HG03159 (cell line): ENCODE results near the gene OLFML2A.
"Not testable (repeated sequence)": the region's sequence is repeated elsewhere in the genome, so short reads cannot be mapped to it uniquely, and the experiment has no call there.

ENCODE experiments used
- ATAC-seq: cut with Tn5 transposase; IDR thresholded peaks from one replicate; pipeline ENCODE4 v1.9.1; 2021; ENCODE audit warnings: mild to moderate bottlenecking, moderate library complexity; ENCODE audit not compliant: unreplicated experiment

Gene OLFML2A

DNA sequence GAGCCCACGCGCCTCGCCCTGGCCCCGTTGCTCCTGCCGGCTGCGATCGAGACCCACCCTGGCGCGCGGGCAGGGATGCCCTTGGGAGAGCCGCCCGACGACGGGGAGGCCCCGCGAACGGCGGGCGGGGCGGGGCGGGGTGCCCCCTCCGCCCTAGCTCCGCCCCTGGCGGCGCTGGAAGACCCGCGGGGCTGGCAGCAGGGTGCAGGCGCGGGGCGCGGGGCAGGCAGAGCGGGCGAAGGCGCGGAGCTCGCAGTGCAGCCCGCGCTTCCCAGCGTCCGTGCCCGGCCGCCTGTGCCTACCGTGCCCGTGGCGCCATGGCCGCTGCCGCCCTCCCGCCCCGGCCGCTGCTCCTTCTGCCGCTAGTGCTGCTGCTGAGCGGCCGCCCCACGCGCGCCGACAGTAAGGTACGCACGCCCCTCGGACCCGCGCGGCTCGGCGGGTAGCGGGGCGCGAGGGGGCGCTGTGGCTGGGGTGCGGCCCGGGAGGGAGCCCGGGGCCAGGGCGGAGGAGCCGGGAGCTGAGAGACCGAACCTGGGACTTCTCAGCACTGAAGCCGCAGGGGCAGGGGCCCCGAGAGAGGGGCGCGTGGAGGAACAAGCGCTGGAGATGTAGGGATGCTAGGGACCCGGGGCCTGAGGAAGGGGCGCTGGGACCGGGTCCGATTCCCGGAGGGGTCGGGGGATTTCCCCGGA, at the start of gene OLFML2A:
OLFML2A (plus strand) TSS at position 180 of the 695 bp plus-strand sequence; CDS start at position 318, 138 bp downstream.
- no peak for ATAC-seq

- ATAC-seq, result no peak
Observed at GRCh38 chr9:124730772-124731171, 46.2 kb upstream of the OLFML2A start.

GRCh38 chr9:124733964-124734740, 42.8 kb upstream of the OLFML2A start:
- no peak for ATAC-seq

- ATAC-seq, result not testable (repeated sequence)
Observed at GRCh38 chr9:124734741-124735083, 42.2 kb upstream of the OLFML2A start.

- no peak for ATAC-seq
Observed at GRCh38 chr9:124735121-124735520, 41.8 kb upstream of the OLFML2A start.

DNA sequence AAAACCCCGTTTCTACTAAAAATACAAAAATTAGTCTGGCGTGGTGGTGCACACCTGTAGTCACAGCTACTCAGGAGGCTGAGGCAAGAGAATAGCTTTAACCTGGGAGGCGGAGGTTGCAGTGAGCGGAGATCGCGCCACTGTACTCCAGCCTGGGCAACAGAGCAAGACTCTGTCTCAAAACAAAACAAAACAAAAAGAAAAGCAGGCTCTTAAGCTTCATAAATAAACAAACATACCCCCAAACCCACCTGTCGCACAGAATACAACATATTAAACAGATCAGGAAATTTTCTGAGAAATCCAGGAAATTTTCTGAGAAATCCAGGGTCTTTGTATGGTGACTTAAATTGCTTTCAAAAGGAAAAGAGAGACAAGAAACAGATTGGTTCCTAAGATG, 38.9 kb upstream of the OLFML2A start:
- ATAC-seq, result not testable (repeated sequence)

- ATAC-seq, result no peak
Observed at GRCh38 chr9:124739360-124739759, 37.6 kb upstream of the OLFML2A start.

GRCh38 chr9:124741149-124741548, 35.8 kb upstream of the OLFML2A start:
- no peak for ATAC-seq

GRCh38 chr9:124741662-124742061, 35.3 kb upstream of the OLFML2A start:
- ATAC-seq, result no peak

- ATAC-seq, result no peak
Observed at GRCh38 chr9:124742940-124743339, 34.0 kb upstream of the OLFML2A start.

DNA sequence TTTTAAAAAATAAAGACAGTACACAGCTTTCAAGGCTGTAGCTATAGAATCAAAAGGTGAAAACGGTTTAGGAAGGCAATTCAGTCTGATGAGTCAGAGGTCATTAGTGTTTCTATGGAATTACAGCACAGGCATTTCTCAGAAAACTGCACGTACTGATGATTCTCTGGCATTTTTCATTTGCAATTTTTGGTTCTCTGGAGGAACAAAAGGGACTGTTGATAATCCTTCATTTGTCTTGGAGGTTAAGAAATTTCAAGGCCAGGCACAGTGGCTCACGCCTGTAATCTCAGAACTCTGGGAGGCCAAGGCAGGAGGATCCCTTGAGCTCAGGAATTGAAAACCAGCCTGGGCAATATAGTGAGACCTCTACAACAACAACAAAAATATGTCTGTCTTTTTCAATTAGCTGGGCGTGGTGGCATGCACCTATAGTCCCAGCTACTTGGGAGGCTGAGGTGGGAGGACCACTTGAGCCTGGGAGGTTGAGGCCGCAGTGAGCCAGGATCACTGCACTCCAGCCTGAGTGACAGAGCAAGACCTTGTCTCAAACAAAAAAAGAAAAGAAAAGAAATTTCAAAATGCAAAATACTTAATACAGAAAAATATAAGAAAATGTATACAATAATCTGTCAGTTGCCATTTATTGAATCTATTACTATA, 33.1 kb upstream of the OLFML2A start:
- ATAC-seq, result no peak

- ATAC-seq, result no peak
Observed at GRCh38 chr9:124747065-124747464, 29.9 kb upstream of the OLFML2A start.

DNA sequence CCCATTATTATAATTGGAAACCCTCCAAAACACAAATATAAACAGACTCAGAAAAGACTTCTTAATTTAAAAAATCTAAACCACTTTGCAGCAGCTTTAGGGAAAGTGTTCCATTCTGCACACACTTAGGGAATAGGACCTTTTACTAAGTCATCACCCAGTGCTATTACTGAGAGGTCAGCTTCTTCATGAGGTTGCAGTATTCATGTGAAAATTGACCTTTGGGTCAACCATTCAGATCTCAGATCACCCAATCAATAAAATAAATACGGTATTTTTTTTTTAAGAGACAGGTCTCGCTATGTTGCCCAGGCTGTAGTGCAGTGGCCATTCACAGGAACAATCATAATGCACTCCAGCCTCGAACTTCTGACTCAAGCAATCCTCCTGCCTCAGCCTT, 27.6 kb upstream of the OLFML2A start:
- no peak for ATAC-seq

DNA sequence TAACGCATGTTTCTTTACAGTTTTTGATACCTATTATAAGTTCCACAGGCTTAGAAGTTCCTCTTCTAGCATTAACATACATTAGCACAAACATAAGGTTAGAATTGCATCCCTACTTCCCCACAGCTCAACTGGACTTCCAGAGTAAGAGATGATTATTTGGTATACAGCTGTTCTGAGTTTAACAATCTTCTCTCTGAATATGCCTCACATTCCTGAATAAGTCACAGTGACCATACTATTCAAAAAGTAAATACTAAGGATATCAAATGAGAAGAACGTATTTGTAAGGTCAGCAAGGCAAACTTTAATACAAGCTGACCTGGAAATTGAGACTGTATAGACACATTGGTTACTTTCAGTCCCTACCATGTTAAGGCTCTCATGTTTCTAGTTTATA, 27.2 kb upstream of the OLFML2A start:
- no peak for ATAC-seq

GRCh38 chr9:124752967-124753366, 24.0 kb upstream of the OLFML2A start:
- no peak for ATAC-seq

DNA sequence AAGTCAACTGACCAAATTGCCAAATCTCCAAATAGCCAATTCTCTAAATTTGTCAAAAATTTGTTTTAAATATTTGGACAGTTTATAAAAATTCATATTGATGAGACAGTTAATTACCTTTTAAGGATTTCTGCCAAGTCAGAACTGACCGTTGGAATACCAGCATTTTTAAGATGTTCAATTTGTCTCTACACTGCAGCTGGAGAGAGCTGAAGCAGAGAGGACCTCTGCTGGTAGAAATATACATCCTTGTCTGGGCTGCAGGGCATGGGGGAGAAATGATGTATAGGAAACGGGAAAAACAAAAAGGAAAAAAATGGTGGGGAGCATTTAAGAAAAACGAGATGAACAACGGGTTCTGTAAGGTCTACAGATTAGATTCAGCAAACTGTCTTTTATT, 22.6 kb upstream of the OLFML2A start:
- ATAC-seq, result no peak

GRCh38 chr9:124755061-124755460, 21.9 kb upstream of the OLFML2A start:
- ATAC-seq, result no peak

DNA sequence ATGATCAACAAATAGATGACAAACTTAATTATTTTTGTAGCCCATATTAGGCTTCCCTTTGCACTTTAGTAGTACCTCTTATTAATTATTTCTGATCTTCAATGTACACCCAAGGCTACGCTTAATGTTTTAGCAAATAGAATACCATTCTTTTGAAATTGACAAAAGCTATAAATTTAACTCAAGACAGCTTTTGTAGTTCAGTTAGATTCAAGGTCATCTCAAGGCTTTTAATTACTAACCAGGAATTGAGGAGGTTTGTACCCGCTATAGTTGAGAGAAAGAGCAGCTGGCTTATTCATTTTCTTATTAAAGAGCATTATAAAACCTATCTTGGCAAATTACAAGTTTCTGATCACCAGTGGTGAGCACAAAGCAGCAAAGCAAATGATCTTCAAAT, 20.9 kb upstream of the OLFML2A start:
- ATAC-seq, result no peak

DNA sequence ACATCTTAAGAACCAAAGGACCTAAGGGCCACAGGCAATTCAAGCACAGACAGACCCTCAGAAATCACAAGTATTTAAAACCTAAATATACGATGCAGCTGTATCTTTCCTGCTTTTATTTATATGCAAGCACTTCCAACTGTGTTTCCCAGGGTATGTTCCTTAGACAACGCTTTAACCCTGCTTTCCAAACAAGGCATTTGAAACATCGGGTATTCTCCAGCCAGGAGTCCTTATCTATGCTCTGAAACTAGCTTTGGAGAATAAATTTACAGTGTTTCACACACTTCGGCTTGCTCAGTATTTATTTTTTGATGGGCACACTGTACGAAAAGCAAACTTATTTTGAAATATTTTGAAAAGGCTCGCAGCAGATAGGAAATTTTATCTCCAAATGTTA, 19.3 kb upstream of the OLFML2A start:
- no peak for ATAC-seq

DNA sequence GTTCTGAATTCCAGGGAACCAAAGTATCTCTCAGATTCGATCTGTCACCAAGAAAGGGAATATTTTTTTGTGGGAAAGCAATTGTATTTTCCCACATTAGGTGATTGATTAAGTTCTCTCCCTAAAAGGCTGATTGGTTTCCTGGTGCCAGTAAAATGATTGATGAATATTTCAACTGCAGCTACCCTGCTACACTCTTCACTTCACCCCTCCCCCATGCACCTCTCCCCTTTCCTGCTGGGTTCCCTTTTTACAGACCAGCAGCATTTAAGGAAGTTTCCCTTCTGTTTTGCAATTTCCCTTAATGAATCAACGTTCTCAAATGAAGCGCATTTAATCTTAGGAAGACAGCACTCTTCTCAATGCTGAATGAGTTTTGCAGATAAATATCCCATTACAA, 18.9 kb upstream of the OLFML2A start:
- no peak for ATAC-seq

DNA sequence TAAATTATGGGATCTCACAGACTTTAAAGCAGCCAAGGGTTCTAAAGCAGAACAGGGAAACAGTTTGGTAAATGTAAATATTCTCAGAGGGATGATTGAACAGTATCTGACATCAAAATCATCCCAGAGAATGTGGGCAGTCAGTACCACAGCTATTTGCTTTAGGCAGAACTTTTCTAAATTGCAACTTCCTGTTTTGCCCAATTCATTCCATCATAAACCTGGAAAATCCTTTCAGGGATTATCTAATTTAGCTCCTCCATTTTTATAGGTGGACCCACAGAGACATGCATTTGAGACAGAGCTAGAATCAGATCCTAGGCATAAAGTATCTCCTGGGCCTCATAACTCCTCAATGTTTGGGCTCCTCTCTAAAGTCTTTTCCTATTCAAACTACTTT, 18.2 kb upstream of the OLFML2A start:
- no peak for ATAC-seq

DNA sequence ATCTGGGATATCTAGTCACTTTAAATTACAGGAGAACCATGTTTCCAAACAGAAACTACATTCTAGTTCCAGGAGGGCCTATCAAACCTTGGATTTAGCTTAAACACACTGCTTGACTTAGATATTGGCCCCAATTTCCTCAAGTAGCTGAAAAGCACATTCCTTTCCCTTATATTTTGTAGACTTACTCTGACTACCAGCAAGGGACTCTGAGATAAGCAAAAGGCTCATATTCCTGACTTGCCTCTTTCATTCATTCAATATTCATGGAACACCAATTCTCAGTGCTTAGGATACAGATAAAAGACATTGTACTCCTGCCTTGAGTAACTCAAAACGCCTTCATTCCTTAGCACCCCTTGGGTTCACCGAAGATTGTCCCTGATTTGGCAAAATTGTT, 17.6 kb upstream of the OLFML2A start:
- ATAC-seq, result no peak
